Breast epithelium (tissue), 3 donors: ENCODE results near the gene FRMD4A.

ENCODE experiments used
- CTCF ChIP-seq, 3 donors: fragments of 450-650 bp; IDR thresholded peaks; one replicate each; pipeline ENCODE4 v1.5.1; 2016 to 2017; ENCODE audit warnings: antibody characterized with exemption in 3 of 3, mild to moderate bottlenecking in 3 of 3, moderate library complexity in 3 of 3
- POLR2AphosphoS5 ChIP-seq, 3 donors: sonication (generic); formaldehyde crosslinking; IDR thresholded peaks; one replicate each; pipeline ENCODE4 v1.6.1; 2017; ENCODE audit warnings: antibody characterized with exemption in 3 of 3

GRCh38 chr10:14379556-14380280, 49.0 kb upstream of the FRMD4A start:
- TF ChIP-seq CTCF (IDR thresholded peaks at IDR 0.05) (no peak), POLR2AphosphoS5 (IDR thresholded peaks at IDR 0.05) (no peak)
